GM12865 (cell line): ENCODE measurements around the gene ASCC1.

Source experiments
- DNase-seq: peaks from one replicate; pipeline ENCODE4 v3.0.0; 2010; ENCODE audit warnings: low read depth
- H3K4me3 ChIP-seq: 2 replicates; pipeline ENCODE4 v1.5.1; 2011; ENCODE audit warnings: mild to moderate bottlenecking, low read depth, low read length, control low read depth
- TF ChIP-seq, protein P1 (sequence below): IDR thresholded peaks from 2 replicates; pipeline ENCODE4 v1.5.1; 2011; ENCODE audit warnings: low read length, control low read depth, low read depth, inconsistent platforms; ENCODE audit not compliant: insufficient read depth; ENCODE audit errors: missing control alignments

The ASCC1 gene

DNA sequence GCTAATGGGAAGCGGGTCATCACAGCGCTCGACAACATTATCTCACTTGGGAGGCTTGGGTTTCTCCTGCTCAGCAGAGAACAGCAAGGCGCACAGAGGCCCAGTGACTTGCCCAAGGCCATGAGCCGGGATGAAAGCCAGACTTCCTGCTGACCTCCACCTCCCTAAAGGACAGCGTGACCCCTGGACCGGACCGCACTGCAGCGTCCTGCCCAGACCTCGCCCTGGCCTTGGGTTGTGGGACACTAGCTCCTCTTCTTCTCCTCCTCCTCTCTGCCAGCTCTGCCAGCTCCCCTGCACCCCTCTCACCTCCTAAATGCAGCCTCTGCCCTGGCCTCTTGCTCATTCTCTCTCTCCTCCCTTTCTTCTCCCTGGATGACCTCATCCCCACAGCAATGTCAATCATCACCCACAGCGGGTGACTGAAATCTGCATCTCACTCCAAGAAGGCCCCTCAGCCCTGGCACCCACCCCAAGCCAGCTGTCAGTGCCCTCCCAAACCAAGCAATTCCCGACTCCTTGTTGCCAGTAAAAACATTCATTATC lies 147.1 kb downstream of the ASCC1 start:
- TF ChIP-seq, protein P1, sequence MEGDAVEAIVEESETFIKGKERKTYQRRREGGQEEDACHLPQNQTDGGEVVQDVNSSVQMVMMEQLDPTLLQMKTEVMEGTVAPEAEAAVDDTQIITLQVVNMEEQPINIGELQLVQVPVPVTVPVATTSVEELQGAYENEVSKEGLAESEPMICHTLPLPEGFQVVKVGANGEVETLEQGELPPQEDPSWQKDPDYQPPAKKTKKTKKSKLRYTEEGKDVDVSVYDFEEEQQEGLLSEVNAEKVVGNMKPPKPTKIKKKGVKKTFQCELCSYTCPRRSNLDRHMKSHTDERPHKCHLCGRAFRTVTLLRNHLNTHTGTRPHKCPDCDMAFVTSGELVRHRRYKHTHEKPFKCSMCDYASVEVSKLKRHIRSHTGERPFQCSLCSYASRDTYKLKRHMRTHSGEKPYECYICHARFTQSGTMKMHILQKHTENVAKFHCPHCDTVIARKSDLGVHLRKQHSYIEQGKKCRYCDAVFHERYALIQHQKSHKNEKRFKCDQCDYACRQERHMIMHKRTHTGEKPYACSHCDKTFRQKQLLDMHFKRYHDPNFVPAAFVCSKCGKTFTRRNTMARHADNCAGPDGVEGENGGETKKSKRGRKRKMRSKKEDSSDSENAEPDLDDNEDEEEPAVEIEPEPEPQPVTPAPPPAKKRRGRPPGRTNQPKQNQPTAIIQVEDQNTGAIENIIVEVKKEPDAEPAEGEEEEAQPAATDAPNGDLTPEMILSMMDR: no peak
- no peak for DNase-seq
- no peak overlapping the region for H3K4me3 ChIP-seq

DNA sequence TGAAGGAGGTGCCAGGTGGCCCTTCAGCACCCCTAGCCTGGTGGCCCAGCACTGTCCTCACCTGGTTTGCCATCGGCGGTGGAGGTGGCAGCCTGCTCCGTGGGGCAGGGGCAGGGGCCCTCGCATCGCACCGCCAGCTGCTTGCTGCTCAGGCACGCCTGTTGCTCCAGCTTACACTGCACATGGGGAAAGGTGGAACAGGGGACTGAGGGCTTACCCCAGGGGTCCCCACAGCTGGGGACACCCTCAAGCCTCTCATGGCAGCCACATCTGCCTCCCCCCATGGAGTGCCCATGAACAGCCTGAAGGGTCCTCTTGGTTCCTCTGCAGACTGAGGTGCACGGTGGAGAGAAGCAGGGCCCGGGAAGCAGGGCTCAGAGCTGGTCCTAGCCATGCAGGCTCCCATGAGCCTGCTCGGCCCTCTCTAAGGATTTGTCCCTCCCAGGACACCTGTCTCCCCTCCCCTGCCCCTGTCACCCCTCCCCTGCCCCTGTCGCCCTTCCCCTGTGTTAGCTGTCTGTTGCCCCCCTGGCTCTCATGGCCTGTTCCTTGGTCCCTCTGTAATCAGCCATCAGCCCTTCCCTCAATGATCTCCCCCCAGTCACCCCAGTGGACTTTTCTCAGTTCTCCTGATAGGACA lies 147.8 kb downstream of the ASCC1 start:
- TF ChIP-seq, protein P1: no peak
- no peak for DNase-seq
- no peak overlapping the region for H3K4me3 ChIP-seq

DNA sequence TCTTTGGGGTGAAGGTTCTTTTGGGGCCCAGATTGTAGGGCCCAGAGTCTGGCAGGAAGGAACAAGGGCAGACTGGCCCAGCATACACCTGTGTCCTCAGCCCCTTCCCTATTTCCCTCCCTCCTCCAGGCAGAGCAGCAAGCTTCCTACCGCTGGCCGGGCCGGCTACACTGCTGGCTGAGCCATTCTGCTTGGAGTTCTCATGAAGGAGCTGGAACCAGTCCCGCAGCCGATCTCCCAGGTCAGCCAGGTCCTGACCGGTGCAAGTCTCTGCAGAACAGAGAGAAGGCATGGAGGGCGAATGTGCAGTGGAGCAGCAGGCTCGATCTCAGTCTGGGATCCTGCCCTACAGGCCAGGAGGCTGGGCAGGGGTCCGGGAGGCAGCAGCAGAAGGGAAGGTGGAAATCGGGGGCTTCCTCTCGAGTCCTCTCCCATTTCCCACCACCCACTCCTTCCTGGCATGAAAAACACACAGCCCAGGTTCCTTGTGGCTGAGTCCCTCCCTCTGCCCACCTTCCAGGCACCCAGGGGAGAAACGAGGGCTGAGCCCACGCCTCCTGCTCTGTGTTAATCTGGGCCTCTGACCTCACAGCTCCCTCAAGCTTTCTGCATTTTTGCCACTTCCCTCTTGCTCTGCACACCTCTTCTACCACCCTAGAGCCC lies 148.5 kb downstream of the ASCC1 start:
- no peak overlapping the region for H3K4me3 ChIP-seq
- DNase-seq: no peak
- TF ChIP-seq, protein P1: no peak

GRCh38 chr10:72066318-72067284 lies 149.5 kb downstream of the ASCC1 start:
- TF ChIP-seq, protein P1: no peak
- DNase-seq: no peak
- no peak overlapping the region for H3K4me3 ChIP-seq

- TF ChIP-seq, protein P1: no peak
- H3K4me3 ChIP-seq: no peak overlapping the region
- DNase-seq: no peak
Measured at GRCh38 chr10:72065439-72066025, 150.5 kb downstream of the ASCC1 start.

DNA sequence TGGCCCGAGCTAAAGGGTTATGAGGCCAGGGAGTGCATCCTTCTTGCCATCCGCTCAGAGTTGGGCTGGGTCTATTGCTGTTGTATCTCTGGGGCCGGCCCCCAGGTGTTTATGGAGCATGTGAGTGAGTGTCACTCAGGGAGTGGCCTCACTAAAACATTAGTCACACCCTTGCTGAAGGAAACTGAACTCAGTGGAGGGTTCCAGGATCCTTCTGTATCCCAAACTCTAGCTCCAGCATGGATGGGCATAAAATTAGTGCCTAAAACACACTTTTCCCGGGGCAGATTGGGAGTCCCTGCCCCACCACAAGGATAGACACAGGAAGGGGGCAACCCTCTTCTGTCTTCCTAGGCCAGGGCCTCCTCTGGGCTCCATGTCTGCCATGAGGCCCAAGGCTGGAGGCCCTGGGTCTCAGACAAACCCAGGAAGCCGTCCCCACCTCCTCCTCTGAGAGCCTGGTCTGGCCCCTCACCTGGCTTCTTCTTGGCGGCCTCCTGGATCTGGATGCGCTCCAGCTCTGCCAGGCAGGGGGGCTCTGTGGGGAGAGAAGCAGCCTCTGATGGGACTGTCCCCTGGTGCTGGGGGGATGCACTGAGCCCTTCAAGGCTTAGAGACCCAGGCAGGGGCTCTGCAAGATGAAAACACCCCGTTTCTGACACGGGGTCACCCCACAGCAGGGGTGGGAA lies 152.2 kb downstream of the ASCC1 start:
- no peak overlapping the region for H3K4me3 ChIP-seq
- DNase-seq: no peak
- TF ChIP-seq, protein P1: no peak
